Upper lobe of left lung (tissue), 6 donors: Measurements from ENCODE around the gene CCDC127. TPM values are rescaled to one million over a fixed set of nuclear protein-coding genes. Genes with fewer than 3 reads are reported as not detected.
"Not testable (repeated sequence)": the region's sequence is repeated elsewhere in the genome, so short reads cannot be mapped to it uniquely, and the experiment has no call there.

ENCODE experiments used
- ATAC-seq, 2 donors: fragments of 200-7000 bp; cut with Tn5 transposase; one replicate each; pipeline ENCODE4 v1.9.1; 2022; ENCODE audit warnings: mild to moderate bottlenecking in 2 of 2, moderate library complexity in 2 of 2; ENCODE audit not compliant: low FRiP score in 2 of 2
- DNase-seq, 2 donors: peaks; one replicate each; pipeline ENCODE4 v3.0.0-alpha.2; 2019 to 2020
- H3K27ac ChIP-seq, 4 donors: fragments of 200-600 bp; sonication (generic); one replicate each; pipeline ENCODE4 v1.5.1; 2016 to 2019
- H3K27me3 ChIP-seq, 4 donors: fragments of 200-600 bp; sonication (generic); one replicate each; pipeline ENCODE4 v1.5.1; 2017 to 2019
- H3K36me3 ChIP-seq, 4 donors: fragments of 200-600 bp; sonication (generic); one replicate each; pipeline ENCODE4 v1.5.1; 2016 to 2019
- H3K4me1 ChIP-seq, 4 donors: fragments of 200-600 bp; sonication (generic); one replicate each; pipeline ENCODE4 v1.5.1; 2018 to 2019
- H3K4me3 ChIP-seq, 4 donors: fragments of 200-600 bp; sonication (generic); one replicate each; pipeline ENCODE4 v1.5.1; 2017 to 2019; ENCODE audit warnings: mild to moderate bottlenecking in 2 of 4, moderate library complexity in 1 of 4
- H3K9me3 ChIP-seq, 4 donors: fragments of 200-600 bp; sonication (generic); one replicate each; pipeline ENCODE4 v1.5.1; 2018 to 2019
- EP300 ChIP-seq, 4 donors: sonication (generic); formaldehyde crosslinking; IDR thresholded peaks; one replicate each; pipeline ENCODE4 v1.5.1; 2017; ENCODE audit warnings: antibody characterized with exemption in 4 of 4, control low read depth in 2 of 4
- POLR2A ChIP-seq, 4 donors: fragments of 450-650 bp; IDR thresholded peaks; one replicate each; pipeline ENCODE4 v1.5.1; 2016 to 2017; ENCODE audit warnings: antibody characterized with exemption in 4 of 4, mild to moderate bottlenecking in 2 of 4
- POLR2AphosphoS5 ChIP-seq, 2 donors: sonication (generic); formaldehyde crosslinking; IDR thresholded peaks; one replicate each; pipeline ENCODE4 v1.5.1; 2017; ENCODE audit warnings: antibody characterized with exemption in 2 of 2
- WGBS, 2 donors: methylation state at CpG; one replicate each; pipeline ENCODE4 v1.1.5; 2017 to 2018; 5-methylcytosine and 5-hydroxymethylcytosine counted together
- total RNA-seq, 6 donors: library from RNA; depleted of rRNA in 4 of 6; stranded (reverse); fragments of >200 nt in 4 of 6; gene quantifications; one replicate each; pipeline versions ENCODE4 v1.1.0 to v1.2.1, GENCODE V29; 2016 to 2021
- TF ChIP-seq, protein P1 (sequence below), 6 experiments: fragments of 450-650 bp in 4 of 6; fragments of 200-600 bp in 2 of 6; sonication (generic) in 2 of 6; IDR thresholded peaks; one replicate each; pipeline ENCODE4 v1.5.1; 2016 to 2019; ENCODE audit warnings: antibody characterized with exemption in 6 of 6
- donor health status: DM: no; HTN: no; CAD: no; lungs with moderate emphysema.
- donor health status: DM: no; HTN: yes; CAD: no; lungs with severe emphysema.

CCDC127 gene
- total RNA-seq, 6 donors from 2014 or later: 3.1 to 8.5 (median 4.8) TPM

DNA sequence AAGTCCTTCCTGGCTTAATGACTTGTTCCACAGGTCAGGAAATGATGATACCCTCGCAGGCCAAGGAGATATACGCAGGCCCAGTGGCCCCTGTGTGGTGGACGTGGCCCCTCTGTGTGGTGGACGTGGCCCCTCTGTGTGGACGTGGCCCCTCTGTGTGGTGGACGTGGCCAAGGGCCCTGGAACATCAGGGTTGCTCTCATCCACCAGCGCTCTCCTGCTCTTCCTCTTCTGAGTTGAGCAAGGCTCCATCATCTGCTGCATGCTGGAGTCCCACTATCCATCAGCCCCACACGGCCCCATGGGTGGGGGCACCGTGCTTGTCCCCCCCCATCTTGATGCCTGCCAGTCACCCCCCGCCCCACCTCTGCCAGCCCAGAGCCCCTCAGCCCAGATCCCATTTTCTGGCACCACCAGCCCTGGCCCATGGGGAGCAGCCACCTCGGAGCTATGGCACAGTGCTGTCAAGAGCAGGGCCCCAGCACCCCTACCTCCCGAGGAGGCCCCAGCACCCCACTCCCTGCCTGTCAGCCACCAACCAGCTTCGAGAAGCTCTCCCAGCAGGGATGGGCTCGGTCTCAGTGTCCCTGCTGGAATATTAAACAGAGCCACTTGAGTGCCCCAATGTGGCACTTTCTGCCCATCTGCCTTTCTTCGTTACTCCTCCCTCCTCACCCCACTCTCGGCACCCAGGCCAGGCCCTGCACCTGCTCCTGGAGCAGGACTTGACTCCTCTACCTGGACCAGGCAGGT, 18.6 kb downstream of the CCDC127 start:
- no peaks in the 10 kb centered on the region for H3K4me1 ChIP-seq
- TF ChIP-seq, protein P1, sequence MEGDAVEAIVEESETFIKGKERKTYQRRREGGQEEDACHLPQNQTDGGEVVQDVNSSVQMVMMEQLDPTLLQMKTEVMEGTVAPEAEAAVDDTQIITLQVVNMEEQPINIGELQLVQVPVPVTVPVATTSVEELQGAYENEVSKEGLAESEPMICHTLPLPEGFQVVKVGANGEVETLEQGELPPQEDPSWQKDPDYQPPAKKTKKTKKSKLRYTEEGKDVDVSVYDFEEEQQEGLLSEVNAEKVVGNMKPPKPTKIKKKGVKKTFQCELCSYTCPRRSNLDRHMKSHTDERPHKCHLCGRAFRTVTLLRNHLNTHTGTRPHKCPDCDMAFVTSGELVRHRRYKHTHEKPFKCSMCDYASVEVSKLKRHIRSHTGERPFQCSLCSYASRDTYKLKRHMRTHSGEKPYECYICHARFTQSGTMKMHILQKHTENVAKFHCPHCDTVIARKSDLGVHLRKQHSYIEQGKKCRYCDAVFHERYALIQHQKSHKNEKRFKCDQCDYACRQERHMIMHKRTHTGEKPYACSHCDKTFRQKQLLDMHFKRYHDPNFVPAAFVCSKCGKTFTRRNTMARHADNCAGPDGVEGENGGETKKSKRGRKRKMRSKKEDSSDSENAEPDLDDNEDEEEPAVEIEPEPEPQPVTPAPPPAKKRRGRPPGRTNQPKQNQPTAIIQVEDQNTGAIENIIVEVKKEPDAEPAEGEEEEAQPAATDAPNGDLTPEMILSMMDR (IDR thresholded peaks at IDR 0.05): no peak
- no peak for TF ChIP-seq EP300 (IDR thresholded peaks at IDR 0.05)
- TF ChIP-seq POLR2A (IDR thresholded peaks at IDR 0.05): no peak
- no peak for TF ChIP-seq POLR2AphosphoS5 (IDR thresholded peaks at IDR 0.05)
- 92 to 96% methylated on average over 15 to 16 of the region's 16 CpGs for WGBS, 2 donors
- H3K27me3 ChIP-seq: no peaks in the 10 kb centered on the region
- ATAC-seq: no peak
- no peak overlapping the region for H3K27ac ChIP-seq
- H3K36me3 ChIP-seq: peaks cover 0 to 16% (median 8%) of the 10 kb centered on the region in 4 donors
- no peak overlapping the region for H3K4me3 ChIP-seq
- no peak for DNase-seq
- no peaks in the 10 kb centered on the region for H3K9me3 ChIP-seq

DNA sequence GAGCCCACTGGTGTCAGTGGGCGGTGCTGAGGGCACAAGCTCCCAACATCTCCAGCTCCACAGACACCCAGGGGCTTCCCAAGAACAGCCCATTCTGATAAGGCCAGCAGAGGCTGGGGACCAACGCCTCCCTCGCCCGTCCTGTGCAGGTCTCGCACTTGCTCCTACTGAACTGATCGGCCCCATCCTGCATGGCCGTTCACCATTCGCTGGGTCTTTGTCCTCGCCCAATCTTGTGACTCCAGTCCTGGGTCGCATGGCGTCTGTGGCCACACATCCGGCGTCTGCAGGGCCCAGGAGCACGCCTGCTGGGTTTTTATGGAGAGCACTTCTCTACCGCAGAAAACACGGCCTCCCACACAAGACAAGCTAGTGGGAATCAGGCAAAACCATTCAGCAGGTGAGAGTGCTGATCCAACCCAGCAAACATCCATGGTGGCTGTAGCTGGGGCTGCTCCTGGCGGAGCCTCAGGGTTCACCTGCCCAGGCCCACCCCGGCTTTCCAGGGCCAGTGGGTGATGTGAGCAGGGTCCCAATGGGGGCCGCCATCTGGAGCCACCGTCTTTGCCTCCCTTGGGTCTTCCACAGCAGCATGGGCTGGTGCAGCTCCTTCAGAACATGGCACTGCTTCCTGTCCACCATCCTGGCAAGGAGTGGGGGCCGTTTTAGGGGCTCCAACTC, 19.3 kb downstream of the CCDC127 start:
- no peak for ATAC-seq
- Histone ChIP-seq H3K27ac (no peak overlapping the region), H3K4me3 (no peak overlapping the region), H3K9me3 (no peaks in the 10 kb centered on the region), H3K27me3 (no peaks in the 10 kb centered on the region), H3K36me3 (peaks cover 0 to 9% (median 2%) of the 10 kb centered on the region in 4 donors), H3K4me1 (no peaks in the 10 kb centered on the region)
- 94 to 96% methylated on average over 18 to 21 of the region's 21 CpGs for WGBS, 2 donors
- DNase-seq: no peak
- TF ChIP-seq POLR2AphosphoS5 (IDR thresholded peaks at IDR 0.05) (no peak), POLR2A (IDR thresholded peaks at IDR 0.05) (no peak), EP300 (IDR thresholded peaks at IDR 0.05) (no peak)
- TF ChIP-seq, protein P1 (IDR thresholded peaks at IDR 0.05): no peak

DNA sequence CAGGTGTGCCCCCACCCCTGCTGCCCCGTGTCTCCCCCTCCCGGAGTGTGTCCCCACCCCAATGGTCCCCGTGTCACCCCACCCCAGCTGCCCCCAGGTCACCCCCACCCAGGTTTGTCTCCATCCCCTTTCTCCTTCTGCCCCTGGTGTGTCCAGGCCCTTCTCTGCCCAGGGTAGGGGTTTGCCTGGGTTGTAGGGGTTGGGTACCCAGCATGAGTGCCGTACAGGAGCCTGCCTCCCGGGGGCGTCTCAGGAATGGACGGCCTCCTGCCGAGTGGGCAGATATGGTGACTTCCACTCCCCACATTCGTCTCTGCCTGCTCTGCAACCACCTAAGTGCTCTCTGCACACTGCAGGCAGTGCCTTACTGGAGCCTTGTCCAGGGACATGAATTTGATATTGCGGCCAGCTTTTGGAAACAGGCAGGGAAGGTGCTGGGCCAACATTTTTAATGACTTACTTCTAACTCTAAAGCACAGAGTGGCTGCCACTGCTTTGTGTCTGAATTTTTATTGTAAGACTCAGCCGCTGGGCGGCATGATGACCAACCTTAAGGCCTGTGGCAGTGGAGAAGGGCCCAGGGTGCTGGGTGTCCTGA, 20.0 kb downstream of the CCDC127 start:
- ATAC-seq (no peak), DNase-seq (no peak)
- no peaks in the 10 kb centered on the region for H3K4me1 ChIP-seq
- peaks cover 0 to 2% (median 0%) of the 10 kb centered on the region in 4 donors for H3K36me3 ChIP-seq
- no peaks in the 10 kb centered on the region for H3K9me3 ChIP-seq
- no peaks in the 10 kb centered on the region for H3K27me3 ChIP-seq
- H3K27ac ChIP-seq: no peak overlapping the region
- 95 to 96% methylated on average over 9 to 11 of the region's 12 CpGs for WGBS, 2 donors
- no peak for TF ChIP-seq POLR2AphosphoS5 (IDR thresholded peaks at IDR 0.05)
- TF ChIP-seq EP300 (IDR thresholded peaks at IDR 0.05): no peak
- TF ChIP-seq, protein P1 (IDR thresholded peaks at IDR 0.05): no peak
- no peak for TF ChIP-seq POLR2A (IDR thresholded peaks at IDR 0.05)
- no peak overlapping the region for H3K4me3 ChIP-seq

DNA sequence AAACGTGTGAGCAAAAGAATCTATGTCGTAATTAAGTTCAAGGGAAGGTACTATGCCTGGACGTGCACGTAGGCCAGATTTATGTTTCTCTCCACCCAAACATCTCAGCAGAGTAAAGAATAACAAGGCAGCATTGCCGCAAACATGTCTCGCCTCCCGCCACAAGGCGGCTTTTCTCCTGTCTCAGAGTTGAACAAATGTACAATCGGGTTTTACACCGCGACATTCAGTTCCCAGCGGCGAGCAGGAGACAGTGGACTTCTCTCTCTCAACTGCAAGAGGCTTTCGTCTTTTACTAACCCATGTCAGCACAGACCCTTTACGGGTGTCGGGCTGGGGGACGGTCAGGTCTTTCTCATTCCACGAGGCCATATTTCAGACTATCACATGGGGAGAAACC, 20.9 kb downstream of the CCDC127 start:
- H3K9me3 ChIP-seq, DNase-seq, H3K4me1 ChIP-seq, ATAC-seq, H3K4me3 ChIP-seq, H3K27ac ChIP-seq, H3K27me3 ChIP-seq, H3K36me3 ChIP-seq: not testable (repeated sequence)
- 66 to 68% methylated on average over 18 of the region's 18 CpGs for WGBS, 2 donors

DNA sequence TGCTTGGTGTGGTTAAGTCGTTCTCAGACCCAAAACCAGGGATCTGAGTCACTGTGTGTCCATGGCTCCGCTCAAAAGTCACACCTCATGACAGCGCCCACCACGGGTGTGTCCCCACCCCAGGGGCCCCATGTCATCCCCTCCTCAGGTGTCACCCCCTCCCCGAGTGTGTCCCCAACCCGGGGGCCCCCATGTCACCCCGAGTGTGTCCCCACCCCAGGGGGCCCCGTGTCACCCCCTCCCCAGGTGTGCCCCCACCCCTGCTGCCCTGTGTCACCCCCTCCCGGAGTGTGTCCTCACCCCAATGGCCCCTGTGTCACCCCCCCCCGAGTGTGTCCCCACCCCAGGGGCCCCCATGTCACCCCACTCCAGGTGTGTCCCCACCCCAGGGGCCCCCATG, 21.6 kb downstream of the CCDC127 start:
- no peak overlapping the region for H3K27ac ChIP-seq
- no peak for TF ChIP-seq EP300 (IDR thresholded peaks at IDR 0.05)
- TF ChIP-seq POLR2A (IDR thresholded peaks at IDR 0.05): no peak
- TF ChIP-seq, protein P1 (IDR thresholded peaks at IDR 0.05): no peak
- no peak for TF ChIP-seq POLR2AphosphoS5 (IDR thresholded peaks at IDR 0.05)
- H3K4me3 ChIP-seq: no peak overlapping the region
- H3K27me3 ChIP-seq: peaks cover 0 to 6% (median 3%) of the 10 kb centered on the region in 4 donors
- ATAC-seq (no peak), DNase-seq (no peak)
- no peaks in the 10 kb centered on the region for H3K36me3 ChIP-seq
- H3K4me1 ChIP-seq: peaks cover 0 to 7% (median 2%) of the 10 kb centered on the region in 4 donors
- WGBS, 2 donors: 90% methylated on average over 5 of the region's 10 CpGs; no CpG with 5 or more reads in 1 of the 2 donors
- no peaks in the 10 kb centered on the region for H3K9me3 ChIP-seq
